SH-SY5Y (cell line): ENCODE data around the gene DAB1.

ENCODE experiments used
- GATA2 ChIP-seq: IDR thresholded peaks from 2 replicates; pipeline ENCODE4 v1.6.1; 2011; ENCODE audit warnings: mild to moderate bottlenecking, low read depth, low read length
- GATA3 ChIP-seq: IDR thresholded peaks from 2 replicates; pipeline ENCODE4 v1.6.1; 2011; ENCODE audit warnings: low read depth, mild to moderate bottlenecking, low read length, moderate library complexity

DNA sequence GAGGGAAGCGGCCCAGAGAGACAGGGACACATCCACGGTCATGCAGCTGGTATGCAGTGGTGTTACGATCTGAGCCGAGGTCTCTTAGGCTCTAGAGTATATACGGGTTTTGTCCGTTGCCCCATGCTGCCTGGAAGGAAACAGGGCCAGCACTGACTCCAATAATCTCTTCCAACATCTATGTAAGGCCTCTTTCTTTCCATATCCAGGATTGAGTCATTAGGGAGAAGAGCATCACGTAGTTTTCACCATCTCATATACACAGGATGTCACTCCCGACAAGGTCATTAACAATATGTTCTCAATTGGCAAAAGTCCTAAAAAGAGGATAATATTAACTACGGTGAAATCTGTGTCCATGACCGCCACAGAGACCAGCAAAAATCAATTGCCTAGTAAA, 462.4 kb downstream of the DAB1 start:
- no peak for TF ChIP-seq GATA2
- no peak for TF ChIP-seq GATA3
